Coronary artery (tissue), 2 donors: ENCODE measurements around the gene TEKTIP1.

ENCODE experiments used
- DNase-seq: peaks from one replicate; pipeline ENCODE4 v3.0.0-alpha.2; 2017; ENCODE audit warnings: low spot score
- H3K27ac ChIP-seq, 2 donors: fragments of 200-600 bp; sonication (generic); one replicate each; pipeline ENCODE4 v1.5.1; 2016 to 2019
- H3K4me3 ChIP-seq: fragments of 200-600 bp; sonication (generic); 2 replicates; pipeline ENCODE4 v1.5.1; 2016; ENCODE audit warnings: mild to moderate bottlenecking, moderate library complexity
- TF ChIP-seq, protein P1 (sequence below): fragments of 200-600 bp; sonication (generic); IDR thresholded peaks from one replicate; pipeline ENCODE4 v1.5.1; 2019; ENCODE audit warnings: antibody characterized with exemption

TEKTIP1 gene

DNA sequence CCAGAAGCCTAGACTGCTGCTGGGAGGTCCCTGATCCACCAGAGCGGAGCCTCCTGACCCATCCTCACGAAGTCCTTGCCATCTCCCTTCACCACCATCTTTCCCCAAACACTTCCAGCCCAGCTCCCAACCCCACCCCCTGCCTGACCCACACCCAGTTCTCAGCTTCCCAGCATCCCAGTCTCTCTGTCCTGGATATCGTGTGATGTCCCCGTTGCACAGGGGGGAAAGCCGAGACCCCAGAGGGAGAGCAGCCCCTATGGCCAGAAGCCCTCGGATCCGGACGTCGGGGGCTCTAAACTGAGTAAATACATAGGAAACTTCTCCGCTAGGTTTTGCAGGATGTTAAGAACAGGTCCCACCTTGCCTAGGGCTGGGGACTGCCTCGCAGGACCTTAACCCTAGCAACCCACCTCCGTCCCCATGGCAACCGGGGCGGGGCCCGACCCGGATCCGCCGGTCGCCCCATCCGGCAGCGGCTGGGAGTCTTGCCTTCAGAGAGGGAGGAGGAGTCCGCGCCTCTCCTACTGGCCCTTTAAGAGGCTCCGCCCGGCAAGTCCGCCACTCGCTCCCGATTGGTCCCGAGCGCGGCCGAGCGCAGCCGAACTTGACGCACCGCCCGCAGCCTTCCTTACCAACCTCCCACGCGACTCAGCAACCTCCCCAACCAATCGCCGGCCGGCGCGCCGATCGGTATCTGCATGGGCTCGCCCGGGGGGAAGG lies 33.3 kb downstream of the TEKTIP1 start:
- peak overlapping the region in 1 of 2 donors; percentile 65 for H3K27ac ChIP-seq
- TF ChIP-seq, protein P1, sequence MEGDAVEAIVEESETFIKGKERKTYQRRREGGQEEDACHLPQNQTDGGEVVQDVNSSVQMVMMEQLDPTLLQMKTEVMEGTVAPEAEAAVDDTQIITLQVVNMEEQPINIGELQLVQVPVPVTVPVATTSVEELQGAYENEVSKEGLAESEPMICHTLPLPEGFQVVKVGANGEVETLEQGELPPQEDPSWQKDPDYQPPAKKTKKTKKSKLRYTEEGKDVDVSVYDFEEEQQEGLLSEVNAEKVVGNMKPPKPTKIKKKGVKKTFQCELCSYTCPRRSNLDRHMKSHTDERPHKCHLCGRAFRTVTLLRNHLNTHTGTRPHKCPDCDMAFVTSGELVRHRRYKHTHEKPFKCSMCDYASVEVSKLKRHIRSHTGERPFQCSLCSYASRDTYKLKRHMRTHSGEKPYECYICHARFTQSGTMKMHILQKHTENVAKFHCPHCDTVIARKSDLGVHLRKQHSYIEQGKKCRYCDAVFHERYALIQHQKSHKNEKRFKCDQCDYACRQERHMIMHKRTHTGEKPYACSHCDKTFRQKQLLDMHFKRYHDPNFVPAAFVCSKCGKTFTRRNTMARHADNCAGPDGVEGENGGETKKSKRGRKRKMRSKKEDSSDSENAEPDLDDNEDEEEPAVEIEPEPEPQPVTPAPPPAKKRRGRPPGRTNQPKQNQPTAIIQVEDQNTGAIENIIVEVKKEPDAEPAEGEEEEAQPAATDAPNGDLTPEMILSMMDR = no peak
- DNase-seq = peak; percentile 100
- H3K4me3 ChIP-seq = peak overlapping the region; percentile 96

DNA sequence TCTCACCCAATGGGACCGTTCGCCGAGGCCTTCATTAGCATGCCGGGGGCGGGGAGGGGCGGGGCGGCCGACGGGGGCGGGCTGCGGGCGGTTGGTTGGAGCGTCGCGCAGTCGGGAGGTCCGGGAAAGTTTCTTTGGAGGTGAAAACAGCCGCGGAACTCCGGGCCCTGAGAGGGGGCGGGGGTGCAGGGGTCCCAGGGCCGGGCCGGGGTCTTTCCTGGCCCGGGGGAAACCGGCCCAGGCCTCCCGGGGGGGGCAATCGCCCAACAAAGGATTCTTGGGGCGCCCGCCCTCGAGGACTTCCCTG lies 33.8 kb downstream of the TEKTIP1 start, which contains the start of gene HMG20B:
TSS of gene HMG20B (plus strand) at position 90 of the 307 bp plus-strand sequence. CDS start 366 bp downstream, outside the sequence.
- DNase-seq = no peak
- Histone ChIP-seq H3K27ac (peak within 1 kb of the TSS; percentile 75 to 88), H3K4me3 (peak within 1 kb of the TSS; percentile 96)
- TF ChIP-seq, protein P1 = no peak

DNA sequence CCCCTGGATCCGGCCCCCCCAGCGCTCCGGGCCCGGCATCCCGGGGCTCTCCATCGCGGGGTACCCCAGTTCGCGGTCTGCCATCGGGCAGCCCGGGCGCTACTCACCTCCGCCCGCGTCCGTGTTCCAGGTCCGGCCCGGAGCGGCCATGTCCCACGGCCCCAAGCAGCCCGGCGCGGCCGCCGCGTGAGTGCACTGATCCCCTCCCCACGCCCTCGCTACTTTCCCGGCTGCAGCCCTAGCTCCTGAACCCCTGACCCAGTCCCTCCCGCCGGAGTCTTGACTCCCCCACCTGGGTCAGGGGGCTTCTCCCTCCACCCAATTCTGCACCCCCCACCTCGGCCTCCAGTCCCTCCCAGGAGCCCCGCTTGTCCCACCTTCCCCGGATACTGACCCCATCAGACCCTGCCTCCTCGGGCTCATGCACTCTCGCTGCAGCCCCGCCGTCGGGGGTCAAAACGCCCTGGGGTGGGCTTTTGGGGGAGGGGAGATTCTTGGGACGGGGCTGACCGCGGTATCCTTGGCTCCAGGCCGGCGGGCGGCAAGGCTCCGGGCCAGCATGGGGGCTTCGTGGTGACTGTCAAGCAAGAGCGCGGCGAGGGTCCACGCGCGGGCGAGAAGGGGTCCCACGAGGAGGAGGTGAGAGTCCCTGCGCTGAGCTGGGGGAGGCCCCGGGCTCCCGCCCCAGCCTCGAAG lies 34.3 kb downstream of the TEKTIP1 start:
- DNase-seq = no peak
- Histone ChIP-seq H3K4me3 (peak overlapping the region; percentile 96), H3K27ac (peak overlapping the region; percentile 75 to 88)
- TF ChIP-seq, protein P1 = no peak

DNA sequence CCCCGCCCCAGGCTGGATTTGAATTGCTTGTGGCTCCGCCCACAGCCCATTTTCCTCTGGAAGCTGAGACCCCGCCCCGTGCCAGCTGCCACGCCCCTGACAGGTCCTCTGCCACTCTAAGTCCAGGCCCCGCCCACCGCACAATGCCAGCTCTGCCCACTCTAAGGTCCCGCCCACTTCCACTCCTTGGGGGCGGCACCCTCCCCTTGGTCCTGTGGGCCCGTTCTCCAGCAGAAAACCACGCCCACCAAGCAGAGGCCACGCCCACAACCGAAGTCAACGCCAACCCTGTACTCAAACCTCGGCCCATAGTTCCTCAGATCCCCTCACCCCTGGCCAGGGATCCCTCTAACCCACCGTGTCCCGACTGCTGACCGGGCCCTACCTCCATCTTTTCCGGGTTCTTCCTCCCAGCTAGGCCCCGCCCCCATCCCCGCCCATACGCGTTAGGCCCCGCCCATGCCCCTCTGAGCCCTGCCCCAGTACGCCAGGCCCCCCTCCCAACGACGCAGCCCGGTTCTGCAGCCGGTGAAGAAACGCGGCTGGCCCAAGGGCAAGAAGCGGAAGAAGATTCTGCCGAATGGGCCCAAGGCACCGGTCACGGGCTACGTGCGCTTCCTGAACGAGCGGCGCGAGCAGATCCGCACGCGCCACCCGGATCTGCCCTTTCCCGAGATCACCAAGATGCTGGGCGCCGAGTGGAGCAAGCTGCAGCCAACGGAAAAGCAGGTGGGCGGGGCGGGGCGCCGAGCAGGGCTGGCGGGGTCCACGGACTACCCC lies 35.1 kb downstream of the TEKTIP1 start:
- TF ChIP-seq, protein P1 = no peak
- H3K27ac ChIP-seq = peak overlapping the region in 1 of 2 donors; percentile 88

DNA sequence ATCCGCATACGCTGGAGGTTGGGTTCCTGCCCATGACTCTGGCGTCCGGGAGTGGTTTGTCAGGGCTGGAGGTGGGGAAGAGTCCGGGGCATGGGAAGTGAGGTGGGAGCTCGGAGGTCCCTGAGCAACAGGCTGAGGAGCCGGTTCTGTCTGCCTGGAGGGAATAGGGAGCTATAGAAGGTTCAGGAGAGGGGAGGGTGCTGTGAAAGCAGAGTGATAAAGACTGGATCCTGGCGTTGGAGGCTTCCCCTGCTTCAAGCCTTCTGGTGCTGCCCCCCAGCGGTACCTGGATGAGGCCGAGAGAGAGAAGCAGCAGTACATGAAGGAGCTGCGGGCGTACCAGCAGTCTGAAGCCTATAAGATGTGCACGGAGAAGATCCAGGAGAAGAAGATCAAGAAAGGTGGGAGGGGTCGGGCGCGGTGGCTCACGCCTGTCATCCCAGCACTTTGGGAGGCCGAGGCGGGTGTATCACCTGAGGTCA lies 36.3 kb downstream of the TEKTIP1 start:
- DNase-seq = no peak
- H3K27ac ChIP-seq = no peak overlapping the region

More for the DNA sequence above, 35.1 kb downstream of the TEKTIP1 start:
- peak overlapping the region; percentile 96 for H3K4me3 ChIP-seq
- DNase-seq = peak; percentile 90

DNA sequence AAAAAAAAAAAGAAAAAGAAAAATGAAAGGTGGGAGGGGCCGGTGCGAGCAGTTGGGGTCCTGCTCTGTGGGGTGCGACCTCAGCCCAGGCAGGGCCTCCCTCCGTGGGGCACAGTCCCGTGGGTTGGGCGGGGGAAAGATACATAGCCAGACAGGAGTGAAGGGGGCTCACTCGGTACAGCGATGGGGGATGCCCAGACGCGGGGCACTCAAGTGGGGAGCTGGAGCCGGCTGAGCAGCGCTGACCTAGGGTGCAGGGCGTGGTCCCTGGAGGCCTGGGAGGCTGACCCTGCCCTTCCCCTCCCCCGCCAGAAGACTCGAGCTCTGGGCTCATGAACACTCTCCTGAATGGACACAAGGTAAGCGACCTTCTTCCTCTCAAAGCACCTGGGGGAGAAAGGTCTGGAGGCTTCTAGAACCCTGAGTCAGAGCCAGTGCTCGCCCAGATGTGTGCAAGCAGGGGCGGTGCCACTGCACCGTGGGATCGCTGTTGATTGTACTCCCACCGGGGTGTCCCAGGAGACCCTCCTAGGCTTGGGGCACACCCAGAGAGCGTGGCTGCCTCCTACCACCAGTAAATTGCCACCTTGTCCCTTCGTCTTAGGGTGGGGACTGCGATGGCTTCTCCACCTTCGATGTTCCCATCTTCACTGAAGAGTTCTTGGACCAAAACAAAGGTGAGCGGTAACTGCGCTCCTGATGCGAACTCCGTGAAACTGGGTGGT lies 37.1 kb downstream of the TEKTIP1 start:
- DNase-seq = no peak
- peak overlapping the region; percentile 67 for H3K4me3 ChIP-seq
- TF ChIP-seq, protein P1 = no peak
- peak overlapping the region in 1 of 2 donors; percentile 87 for H3K27ac ChIP-seq

More for the DNA sequence above, 36.3 kb downstream of the TEKTIP1 start:
- TF ChIP-seq, protein P1 = no peak
- H3K4me3 ChIP-seq = no peak overlapping the region
